Measurements from ENCODE around the gene HRH2.

DNA sequence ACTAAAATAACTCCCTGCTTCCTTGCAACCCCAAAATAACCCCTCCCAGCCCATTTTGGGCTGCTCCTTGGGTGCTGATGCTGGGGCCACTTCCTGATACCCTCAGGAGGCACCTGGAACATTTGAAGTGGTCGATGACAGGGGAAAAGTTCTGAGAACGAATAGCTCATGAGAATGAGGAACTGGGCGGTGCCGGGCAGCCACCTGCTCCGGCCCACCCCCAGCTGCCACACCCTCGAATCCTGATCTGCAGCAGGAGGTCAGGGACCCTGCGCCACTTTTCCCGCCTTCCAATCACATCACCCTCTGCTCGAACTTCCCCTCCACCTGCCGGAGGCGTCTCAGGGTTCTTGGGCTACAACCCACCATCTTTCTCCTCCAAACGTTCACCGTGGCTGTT, 19.7 kb downstream of the HRH2 start:
- TF ChIP-seq, protein P1, sequence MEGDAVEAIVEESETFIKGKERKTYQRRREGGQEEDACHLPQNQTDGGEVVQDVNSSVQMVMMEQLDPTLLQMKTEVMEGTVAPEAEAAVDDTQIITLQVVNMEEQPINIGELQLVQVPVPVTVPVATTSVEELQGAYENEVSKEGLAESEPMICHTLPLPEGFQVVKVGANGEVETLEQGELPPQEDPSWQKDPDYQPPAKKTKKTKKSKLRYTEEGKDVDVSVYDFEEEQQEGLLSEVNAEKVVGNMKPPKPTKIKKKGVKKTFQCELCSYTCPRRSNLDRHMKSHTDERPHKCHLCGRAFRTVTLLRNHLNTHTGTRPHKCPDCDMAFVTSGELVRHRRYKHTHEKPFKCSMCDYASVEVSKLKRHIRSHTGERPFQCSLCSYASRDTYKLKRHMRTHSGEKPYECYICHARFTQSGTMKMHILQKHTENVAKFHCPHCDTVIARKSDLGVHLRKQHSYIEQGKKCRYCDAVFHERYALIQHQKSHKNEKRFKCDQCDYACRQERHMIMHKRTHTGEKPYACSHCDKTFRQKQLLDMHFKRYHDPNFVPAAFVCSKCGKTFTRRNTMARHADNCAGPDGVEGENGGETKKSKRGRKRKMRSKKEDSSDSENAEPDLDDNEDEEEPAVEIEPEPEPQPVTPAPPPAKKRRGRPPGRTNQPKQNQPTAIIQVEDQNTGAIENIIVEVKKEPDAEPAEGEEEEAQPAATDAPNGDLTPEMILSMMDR (IDR thresholded peaks at IDR 0.05; ENCODE audit: low read length), result no peak
- no peak for TF ChIP-seq EZH2 (IDR thresholded peaks at IDR 0.05; ENCODE audit: borderline replicate concordance, low read length)

All from OCI-LY1 (cell line).